CD4-positive, alpha-beta T cell treated with Interleukin-4 for 1 hour (primary cell): ENCODE results near the gene TMBIM1.
"Not testable (repeated sequence)": the region's sequence is repeated elsewhere in the genome, so short reads cannot be mapped to it uniquely, and the experiment has no call there.

Experiments used
- DNase-seq, 2 donors: peaks; one replicate each; pipeline ENCODE4 v3.0.0-alpha.2; 2020 to 2022

Gene TMBIM1

DNA sequence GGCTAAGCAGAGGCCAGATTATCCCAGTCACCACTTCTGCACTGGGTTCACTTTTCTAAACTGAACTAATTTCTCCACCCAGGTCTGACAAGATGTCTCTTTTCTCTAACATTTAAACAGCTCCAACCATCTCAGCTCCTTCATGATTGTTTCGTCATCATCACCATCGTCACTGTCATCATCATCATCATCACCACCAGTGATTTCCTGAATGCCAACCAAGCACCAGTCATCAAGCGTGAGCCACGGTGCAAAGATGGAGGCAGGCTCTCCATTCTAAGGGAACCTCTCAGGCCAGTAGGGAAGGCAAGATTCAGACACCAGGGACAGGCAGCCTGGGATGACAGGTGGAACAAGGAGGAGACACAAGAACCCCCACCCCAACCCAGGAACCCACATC is 25.5 kb upstream of the TMBIM1 start:
- peak in 1 of 2 donors; percentile 20 for DNase-seq

- no peak for DNase-seq
These were observed 25.0 kb upstream of the TMBIM1 start for GRCh38 chr2:218317303-218317630.

DNA sequence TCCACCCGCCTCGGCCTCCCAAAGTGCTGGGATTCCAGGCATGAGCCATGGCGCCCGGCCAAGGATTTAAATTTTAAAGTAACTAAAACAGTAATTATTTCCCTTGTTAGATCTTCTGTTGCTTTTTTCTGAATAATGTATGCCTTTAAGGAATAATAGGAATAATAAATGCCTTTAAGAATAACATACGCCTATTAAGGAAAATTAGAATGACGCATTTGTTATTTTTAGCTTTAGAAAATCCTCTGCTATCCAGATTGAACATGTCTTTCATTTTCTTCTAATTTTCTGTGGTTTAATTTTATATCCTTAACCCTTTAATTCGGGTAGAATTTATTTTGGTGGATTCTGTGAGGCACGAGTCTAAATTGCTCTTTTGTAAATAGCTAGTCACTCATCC is 23.1 kb upstream of the TMBIM1 start:
- DNase-seq: no peak

DNA sequence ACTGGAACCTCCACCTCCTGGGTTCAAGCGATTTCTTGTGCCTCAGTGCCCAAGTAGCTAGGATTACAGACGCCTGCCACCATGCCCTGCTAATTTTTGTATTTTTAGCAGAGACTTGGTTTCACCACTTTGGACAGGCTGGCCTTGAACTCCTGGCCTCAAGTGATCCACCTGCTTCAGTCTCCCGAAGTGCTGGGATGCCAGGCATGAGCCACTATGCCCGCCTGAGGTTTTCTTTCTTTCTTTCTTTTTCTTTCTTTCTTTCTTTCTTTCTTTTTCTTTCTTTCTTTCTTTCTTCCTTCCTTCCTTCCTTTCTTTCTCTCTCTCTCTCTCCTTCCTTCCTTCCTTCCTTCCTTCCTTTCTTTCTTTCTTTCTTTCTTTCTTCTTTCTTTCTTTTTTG is 22.5 kb upstream of the TMBIM1 start:
- DNase-seq: not testable (repeated sequence)

DNA sequence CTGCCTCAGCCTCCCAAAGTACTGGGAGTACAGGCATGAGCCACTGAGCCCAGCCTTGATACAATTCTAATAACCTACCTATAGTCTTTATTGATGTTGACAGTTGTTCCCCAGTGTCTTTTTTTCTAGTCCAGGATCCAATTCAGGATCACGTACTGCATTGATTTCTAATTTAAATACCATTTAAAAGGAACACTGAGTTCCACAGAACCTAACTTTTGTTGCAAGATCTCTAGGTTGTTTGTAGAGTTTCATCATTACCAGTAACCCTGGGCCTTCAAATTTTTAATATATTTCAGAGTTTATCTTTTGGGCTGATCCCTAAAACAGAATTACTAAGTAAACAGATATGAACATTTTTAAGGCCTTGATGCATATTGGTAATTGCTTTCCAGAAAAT is 21.1 kb upstream of the TMBIM1 start:
- DNase-seq: no peak

DNA sequence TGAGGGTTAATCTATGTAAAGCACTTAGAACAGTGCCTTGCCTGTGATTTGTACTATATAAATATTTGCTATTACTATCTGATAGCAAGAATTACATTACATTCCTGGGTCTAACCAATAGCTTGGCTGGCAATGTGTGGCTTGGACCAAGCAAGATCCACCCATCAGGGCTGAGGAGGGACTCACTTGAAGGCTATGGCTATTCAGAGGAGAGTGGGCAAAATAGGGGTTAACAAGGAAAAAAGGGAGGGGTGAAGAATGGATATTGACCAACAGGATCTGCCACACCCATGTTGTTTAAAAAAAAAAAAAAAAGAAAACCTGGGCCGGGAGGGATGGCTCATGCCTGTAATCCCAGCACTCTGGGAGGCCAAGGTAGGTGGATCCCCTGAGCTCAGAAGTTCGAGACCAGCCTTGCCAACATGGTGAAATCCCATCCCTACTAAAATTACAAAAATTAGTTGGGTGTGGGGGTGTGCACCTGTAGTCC is 20.0 kb upstream of the TMBIM1 start:
- DNase-seq: no peak

DNA sequence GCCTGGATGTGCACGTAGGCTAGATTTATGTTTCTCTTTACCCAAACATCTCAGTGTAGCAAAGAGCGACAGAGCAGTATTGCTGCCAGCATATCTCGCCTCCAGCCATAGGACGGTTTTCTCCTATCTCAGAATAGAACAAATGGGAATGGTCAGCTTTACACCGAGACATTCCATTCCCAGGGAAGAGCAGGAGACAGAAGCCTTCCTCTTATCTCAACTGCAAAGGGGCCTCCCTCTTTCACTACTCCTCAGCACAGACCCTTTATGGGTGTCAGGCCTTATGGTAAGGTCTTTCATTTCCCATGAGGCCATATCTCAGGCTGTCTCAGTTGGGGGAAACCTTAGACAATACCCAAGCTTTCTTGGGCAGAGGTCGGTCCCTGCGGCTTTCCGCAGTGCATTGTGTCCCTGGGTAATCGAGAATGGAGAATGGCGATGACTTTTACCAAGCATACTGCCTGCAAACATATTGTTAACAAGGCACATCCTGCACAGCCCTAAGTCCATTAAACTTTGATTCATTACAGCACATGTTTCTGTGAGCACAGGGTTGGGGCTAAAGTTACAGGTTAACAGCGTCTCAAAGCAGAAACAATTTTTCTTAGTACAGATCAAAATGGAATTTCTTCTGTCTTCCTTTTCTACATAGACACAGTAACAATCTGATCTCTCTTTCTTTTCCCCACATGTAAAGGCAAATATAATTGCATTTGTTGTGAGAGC is 19.4 kb upstream of the TMBIM1 start:
- DNase-seq: not testable (repeated sequence)

DNA sequence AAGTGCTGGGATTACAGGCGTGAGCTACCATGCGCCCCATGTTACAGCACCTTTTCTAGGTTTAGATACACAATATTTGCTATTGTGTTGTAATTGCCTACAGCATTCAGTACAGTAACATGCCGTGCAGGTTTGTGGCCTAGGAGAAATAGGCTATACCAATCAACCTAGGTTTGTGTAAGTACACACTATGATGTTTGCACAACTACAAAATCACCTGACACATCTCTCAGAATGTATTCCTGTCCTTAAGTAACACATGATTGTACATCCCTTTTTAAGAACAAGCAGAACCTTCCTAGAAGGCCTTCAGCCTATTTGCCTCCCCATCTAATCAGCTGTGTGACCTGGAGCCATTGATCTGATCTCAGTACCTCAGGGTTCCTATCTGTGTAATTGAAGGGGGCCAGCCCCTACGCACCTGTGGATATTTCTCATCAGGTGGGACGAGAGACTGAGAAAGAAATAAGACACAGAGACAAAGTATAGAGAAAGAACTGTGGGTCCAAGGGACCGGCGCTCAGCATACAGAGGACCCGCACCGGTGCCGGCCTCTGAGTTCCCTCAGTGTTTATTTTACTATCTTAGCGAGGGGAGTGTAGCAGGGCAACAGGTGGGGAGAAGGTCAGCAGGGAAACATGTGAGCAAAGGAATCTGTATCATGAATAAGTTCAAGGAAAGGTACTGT is 18.7 kb upstream of the TMBIM1 start:
- DNase-seq: no peak

DNA sequence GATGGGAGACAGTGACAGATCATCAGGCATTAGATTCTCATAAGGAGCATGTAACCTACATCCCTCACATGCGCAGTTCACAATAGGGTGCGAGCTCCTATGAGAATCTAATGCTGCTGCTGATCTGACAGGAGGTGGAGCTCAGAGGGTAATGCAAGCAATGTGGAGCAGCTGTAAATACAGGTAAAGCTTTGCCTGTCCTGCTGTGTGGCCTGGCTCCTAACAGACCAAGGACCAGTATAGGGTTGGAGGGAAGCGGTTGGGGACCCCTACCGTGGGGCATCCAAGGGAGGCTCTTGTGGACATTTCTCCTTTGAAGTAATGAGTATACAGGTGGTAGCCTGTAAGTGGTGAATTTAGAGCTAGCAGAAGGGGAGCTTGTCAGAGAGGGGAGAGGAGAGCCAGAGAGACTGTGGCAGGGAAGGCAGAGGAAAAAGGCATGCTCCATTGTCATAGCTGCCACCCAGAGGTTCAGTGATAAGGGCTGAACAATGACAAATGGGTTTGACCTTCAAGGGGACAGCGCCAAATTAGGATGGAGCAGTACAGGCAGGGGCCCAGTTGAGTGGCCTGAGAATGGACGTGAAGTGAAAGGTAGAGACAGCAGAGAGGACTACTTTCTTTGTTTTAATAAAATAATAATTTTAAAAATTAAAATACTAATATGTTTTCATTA is 15.2 kb upstream of the TMBIM1 start:
- DNase-seq: no peak

DNA sequence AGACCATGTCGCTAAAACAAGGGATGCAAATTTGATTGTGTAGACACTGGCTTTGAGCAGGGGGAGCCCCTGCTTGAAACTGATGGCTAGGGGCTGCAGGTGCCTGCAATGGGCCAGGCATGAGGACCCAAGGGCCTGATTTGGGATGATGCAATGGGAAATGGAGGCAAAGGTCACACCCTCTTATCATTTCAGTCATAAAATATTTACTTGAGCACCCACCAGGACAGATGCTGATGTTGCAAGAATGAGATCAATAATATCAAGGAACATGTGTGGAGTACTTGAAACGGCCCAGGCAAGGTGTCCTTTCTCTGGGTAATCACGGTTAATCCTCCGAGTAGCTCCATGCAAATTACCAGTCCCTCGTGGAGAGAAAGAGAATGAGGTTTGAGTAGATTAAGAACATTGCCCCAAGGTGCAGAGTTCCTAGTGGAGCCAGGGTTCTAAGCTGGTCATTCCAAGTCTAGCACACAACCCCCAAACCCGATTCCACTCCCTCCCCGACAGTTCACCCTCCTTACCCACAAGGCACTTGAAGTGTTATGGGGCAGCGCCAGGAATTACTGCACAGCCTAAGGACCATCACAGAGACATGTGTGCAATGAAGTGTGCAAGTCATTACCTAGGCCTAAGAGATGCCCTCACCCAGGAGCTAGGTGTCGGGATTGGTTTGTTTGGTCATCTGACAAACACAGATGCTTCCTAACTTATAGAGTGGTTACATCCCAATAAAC is 14.0 kb upstream of the TMBIM1 start:
- no peak for DNase-seq

DNA sequence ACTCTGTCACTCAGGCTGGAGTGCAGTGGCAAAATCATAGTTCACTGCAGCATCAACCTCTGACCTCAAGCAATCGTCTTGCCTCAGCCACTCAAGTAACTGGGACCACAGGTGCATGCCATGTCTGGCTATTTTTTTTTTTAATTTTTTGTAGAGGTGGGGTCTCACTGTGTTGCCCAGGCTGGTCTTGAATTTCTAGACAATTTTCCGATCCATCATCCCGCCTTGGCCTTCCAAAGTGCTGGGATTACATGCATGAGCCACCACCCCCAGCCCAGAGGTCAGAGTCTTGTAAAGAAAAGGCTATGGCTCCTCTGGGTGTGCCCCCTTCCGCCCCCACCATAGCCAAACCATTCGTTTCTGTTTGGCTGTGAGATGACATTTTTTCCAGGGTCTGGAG is 13.1 kb upstream of the TMBIM1 start:
- DNase-seq: no peak

GRCh38 chr2:218301176-218301819 is 9.0 kb upstream of the TMBIM1 start:
- DNase-seq: peak; percentile 89 to 91

GRCh38 chr2:218300141-218300540 is 7.8 kb upstream of the TMBIM1 start:
- no peak for DNase-seq

GRCh38 chr2:218298314-218298875 is 6.1 kb upstream of the TMBIM1 start:
- no peak for DNase-seq

GRCh38 chr2:218296847-218297246 is 4.5 kb upstream of the TMBIM1 start:
- no peak for DNase-seq

GRCh38 chr2:218296200-218296599 is 3.9 kb upstream of the TMBIM1 start:
- no peak for DNase-seq

DNA sequence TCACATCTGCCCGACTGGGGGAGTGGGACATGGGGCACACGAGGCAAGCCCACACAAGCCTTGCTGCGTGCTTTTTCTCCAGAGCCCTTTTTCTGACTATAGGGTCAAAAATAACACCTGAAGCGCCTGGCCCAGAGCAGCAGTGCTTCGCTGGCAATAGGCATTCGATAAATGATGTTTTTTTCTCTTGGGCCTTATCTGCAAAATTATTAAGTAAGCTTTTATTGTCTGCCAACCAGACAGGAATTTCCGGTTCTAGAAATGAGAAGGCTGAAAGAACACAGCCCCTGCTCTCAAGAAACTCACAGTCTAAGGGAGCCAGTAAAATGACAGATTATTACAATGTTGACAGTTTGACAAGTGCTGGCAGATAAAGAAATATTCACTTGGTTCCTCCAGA is 2.7 kb upstream of the TMBIM1 start:
- no peak for DNase-seq

DNA sequence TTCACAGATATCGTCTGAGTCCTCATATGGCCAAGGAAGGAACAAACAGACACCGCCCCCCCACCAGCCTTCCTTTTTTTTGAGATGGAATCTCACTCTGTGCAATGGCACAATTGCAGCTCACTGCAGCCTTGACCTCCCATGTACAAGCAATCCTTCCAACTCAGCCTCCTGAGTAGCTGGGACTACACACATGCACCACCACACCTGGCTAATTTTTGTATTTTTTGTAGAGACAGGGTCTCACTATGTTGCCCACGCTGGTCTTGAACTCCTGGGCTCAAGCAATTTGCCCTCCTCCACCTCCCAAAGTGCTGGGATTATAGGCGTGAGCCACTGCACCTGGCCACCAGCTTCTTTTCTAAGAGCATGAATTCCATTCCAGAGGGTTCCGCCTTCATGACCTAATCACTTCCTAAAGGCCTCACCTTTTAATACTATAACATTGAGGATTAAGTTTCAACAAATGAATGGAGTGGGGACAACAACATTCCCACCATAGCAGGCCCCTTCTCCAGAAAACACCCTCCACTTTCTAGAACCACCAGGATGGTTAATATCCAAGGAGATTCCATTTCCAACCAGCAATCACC is 2.2 kb upstream of the TMBIM1 start:
- DNase-seq: no peak

DNA sequence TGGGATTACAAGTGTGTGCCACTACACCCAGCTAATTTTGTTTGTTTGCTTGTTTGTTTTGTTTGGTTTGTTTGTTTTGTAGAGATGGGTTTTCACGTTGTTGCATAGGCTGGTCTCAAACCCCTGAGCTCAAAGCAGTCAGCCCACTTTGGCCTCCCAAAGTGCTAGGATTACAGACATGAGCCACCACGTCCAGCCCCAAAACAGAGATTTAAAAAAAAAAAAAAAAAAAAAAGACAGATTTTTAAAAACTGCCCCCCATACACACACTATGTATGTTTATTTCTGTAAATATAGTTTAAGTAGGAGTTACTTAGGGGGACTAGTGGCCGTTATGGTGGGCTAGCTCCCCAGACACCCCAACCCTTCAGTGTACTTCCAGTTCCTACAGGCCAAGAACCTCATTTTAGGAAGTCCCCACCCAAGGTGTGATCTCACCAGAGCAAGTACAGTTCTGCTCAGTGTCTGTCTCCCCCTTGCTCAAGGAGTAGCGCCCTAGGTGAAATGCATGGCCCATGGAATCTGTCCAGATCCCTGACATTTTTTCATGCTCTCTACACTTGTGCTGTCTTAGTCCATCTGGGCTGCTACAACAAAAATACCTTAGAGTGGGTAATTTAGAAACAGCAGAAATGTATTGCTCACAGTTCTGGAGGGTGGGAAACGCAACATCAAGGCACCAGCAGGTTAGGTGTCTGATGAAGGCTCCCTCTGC is 1.6 kb upstream of the TMBIM1 start:
- DNase-seq: peak in 1 of 2 donors; percentile 33

GRCh38 chr2:218291318-218292047 is 820 bp downstream of the TMBIM1 start:
- DNase-seq: peak; percentile 35 to 39
